Measurements from ENCODE around the gene CD46.

The CD46 gene

DNA sequence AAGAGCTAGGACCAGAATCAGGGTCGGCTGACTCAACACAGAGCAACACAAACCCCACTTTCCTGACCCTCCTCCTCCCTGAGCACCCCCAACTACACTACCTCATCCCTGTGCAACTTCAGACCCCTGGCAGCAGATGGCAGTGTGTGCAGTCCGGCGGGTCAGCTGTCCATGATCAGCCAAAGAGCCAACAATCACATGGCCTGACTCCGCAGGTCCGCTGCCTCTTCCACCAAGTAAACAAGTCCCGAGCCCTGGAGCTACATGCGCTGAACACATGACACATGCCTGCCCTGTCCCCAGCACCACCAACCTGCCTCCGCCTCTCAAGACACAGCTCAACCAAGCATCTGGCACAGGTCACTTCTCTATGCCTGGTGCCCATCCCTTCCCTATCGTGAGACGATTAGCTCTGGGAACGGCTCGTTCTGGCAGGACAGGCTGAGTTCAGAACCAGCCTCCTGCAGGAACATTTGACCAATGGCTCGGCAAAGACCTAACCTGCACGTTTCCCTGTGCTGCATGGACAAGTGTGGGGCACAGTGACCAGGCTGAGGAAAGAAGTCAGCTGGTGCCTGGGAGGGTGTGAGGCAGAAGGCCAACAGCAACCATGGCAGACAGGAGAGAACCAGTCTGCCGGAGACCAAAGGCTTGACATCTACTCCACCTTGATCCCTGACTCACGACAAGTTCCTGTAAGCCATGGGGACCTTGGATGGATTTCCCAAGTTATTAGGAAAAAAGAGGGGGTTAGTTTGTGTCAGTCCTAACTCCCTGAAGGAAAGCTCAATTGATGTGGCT is 60.3 kb downstream of the CD46 start:
- no peak for TF ChIP-seq ZNF274 (IDR thresholded peaks at IDR 0.05; ENCODE audit: low read depth, low read length)
- H3K4me3 ChIP-seq (ENCODE audit: low read length) = no peak overlapping the region

DNA sequence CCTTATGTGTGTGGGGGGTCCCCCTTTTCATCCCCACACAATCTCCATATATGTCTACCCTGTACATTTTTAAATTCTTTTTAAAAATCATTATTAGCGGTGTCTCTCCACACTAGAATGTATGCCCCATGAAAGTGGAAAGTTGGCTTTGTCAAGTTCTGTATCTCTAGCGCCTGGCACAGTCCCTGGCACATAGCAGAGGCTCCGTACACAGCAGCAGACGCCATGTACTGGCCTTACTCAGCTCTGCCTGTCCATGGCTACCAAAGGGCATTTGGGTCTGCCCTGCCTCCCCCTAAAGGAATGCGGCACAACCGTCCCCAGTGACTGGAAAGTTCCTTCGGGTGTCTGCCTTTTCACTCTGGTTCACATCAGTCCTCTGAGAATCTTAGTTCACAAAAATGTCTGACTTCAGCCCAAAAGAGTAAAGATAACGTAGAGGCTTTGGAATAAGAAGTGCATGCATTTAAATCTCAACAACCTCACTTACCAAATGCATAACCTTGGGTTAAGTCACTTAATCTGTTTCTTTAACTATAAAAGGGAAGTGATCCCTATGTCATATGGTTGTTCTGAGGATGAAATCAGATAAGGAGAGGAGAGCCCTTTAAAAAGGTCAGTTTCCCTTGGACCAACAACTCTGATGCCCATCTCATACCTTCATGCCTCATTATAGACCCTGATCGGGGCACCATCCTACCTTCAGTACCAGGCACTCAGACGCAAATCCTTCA is 61.1 kb downstream of the CD46 start:
- no peak overlapping the region for H3K4me3 ChIP-seq (ENCODE audit: low read length)
- TF ChIP-seq ZNF274 (IDR thresholded peaks at IDR 0.05; ENCODE audit: low read depth, low read length) = no peak

DNA sequence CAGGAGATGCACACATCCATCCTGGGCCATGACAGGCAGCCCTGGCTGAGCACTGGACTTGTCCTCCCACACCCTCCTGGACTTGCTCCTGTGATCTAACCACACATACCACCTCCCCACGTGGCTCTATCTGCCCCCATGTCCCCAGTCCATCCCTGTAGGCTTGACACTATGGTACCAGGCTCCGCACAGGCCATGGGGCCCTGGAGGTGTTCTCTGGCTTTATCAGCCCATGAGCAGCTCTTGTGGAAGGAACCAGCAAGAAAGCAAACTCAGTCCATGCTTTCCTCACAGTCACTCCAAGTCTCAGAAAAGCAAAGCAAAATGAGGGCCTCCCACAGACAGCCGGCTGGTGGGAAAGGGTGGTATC is 61.6 kb downstream of the CD46 start:
- H3K4me3 ChIP-seq (ENCODE audit: low read length) = no peak overlapping the region
- TF ChIP-seq ZNF274 (IDR thresholded peaks at IDR 0.05; ENCODE audit: low read depth, low read length) = no peak

- TF ChIP-seq ZNF274 (IDR thresholded peaks at IDR 0.05; ENCODE audit: low read depth, low read length) = no peak
Observed at GRCh38 chr1:207813946-207814345, 62.1 kb downstream of the CD46 start.

GRCh38 chr1:207814469-207814868 is 62.6 kb downstream of the CD46 start:
- H3K4me3 ChIP-seq (ENCODE audit: low read length) = no peak overlapping the region
- TF ChIP-seq ZNF274 (IDR thresholded peaks at IDR 0.05; ENCODE audit: low read depth, low read length) = no peak

More at GRCh38 chr1:207813946-207814345, 62.1 kb downstream of the CD46 start:
- no peak overlapping the region for H3K4me3 ChIP-seq (ENCODE audit: low read length)

- no peak for TF ChIP-seq ZNF274 (IDR thresholded peaks at IDR 0.05; ENCODE audit: low read depth, low read length)
- no peak overlapping the region for H3K4me3 ChIP-seq (ENCODE audit: low read length)
Observed at GRCh38 chr1:207815466-207815865, 63.6 kb downstream of the CD46 start.

DNA sequence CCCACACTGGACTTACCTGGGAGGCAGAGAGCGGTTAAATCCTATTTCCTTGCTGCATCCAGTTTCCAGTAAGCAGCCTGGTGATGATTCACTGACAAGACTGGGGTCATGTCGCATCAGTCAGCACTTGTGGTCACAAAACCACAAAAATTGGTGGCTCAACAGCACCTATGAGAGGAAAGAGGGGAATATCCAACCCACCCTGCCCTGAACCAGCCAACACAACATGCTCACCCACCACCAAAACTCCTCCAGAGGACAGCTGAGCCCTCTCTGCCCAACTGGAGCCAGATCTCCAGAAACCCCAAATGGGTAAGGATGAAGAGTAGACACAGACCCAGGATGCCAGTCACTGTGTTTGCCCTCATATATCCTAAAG is 64.0 kb downstream of the CD46 start:
- no peak overlapping the region for H3K4me3 ChIP-seq (ENCODE audit: low read length)
- no peak for TF ChIP-seq ZNF274 (IDR thresholded peaks at IDR 0.05; ENCODE audit: low read depth, low read length)

DNA sequence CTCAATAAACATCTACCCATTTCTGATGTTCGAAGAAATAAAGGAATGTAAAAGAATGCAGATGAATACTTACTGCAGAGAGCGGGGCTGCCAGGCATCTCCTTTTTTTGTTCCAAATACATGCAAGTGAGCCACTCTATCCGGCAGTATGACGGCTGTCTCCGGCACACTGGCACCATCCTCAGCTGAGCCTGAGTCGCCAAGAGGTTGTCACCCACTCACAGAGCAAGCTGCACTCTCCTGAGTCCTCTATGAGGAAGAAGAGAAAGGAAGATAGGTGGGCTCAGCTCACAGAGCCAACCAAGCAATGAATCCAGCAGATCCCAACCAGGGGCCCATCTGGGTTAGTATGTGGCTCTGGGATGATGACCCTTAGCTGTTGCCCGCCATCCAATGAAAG is 65.3 kb downstream of the CD46 start:
- no peak for TF ChIP-seq ZNF274 (IDR thresholded peaks at IDR 0.05; ENCODE audit: low read depth, low read length)
- no peak overlapping the region for H3K4me3 ChIP-seq (ENCODE audit: low read length)

GRCh38 chr1:207817778-207818751 is 66.2 kb downstream of the CD46 start:
- no peak overlapping the region for H3K4me3 ChIP-seq (ENCODE audit: low read length)
- TF ChIP-seq ZNF274 (IDR thresholded peaks at IDR 0.05; ENCODE audit: low read depth, low read length) = no peak

GRCh38 chr1:207818971-207819451 is 67.2 kb downstream of the CD46 start:
- TF ChIP-seq ZNF274 (IDR thresholded peaks at IDR 0.05; ENCODE audit: low read depth, low read length) = no peak
- H3K4me3 ChIP-seq (ENCODE audit: low read length) = no peak overlapping the region

DNA sequence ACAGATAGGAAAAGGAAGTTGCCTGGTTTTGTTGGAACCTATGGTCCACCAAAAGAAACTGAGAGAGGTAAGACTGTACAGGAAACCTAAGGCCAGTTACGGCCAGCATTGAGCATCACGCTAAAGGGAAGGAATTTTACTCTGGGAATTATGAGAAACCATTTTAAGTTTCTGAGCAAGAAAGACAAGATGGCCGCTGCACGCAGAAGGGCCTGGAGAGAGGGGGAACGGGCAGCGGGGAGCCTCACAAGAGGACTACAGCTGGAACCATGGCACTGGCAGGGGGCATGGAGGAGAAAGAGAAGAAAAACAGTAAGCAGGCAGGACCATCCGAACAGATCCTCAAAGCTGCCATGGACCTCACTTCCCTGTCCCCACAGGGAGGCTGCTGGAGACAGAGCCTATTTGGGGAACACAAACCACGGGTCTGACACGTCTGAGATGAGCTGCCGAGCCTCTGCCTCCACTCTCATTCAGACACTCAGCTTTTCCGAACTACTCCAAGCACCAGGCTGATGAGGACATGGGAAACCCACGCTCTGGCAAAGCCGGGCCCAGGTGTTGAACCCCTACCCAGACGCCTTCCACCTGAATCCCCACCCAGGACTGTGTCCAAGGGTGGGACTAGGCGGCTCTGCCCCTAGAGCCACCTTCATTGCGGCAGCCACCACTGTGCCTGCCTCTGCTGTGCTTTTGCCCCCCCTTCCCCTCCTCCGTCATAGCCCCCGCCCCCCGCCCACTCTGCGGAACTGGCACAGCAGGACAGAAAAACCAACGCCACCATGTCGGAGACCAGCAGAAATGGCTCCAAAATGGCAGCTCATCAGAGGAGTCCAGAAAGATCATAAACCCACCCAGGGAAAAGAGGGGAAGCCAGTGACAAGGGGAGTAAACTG is 69.0 kb downstream of the CD46 start:
- no peak for TF ChIP-seq ZNF274 (IDR thresholded peaks at IDR 0.05; ENCODE audit: low read depth, low read length)
- H3K4me3 ChIP-seq (ENCODE audit: low read length) = peak overlapping the region; percentile 43; the same call in 1 of the 2 replicates

- TF ChIP-seq ZNF274 (IDR thresholded peaks at IDR 0.05; ENCODE audit: low read depth, low read length) = no peak
Observed at GRCh38 chr1:207821464-207822045, 69.7 kb downstream of the CD46 start.

More at GRCh38 chr1:207821464-207822045, 69.7 kb downstream of the CD46 start:
- H3K4me3 ChIP-seq (ENCODE audit: low read length) = peak overlapping the region; percentile 43; the same call in 1 of the 2 replicates

Data from GM08714 (cell line).